HEK293T (cell line): Measurements from ENCODE around the gene EFCAB8.

Source experiments
- BHLHE40 ChIP-seq: fragments of 450-650 bp; IDR thresholded peaks from 2 replicates; pipeline ENCODE4 v1.6.1; 2016; ENCODE audit warnings: mild to moderate bottlenecking, moderate library complexity, borderline replicate concordance
- CTBP1 ChIP-seq: fragments of 450-650 bp; IDR thresholded peaks from 2 replicates; pipeline ENCODE4 v1.6.1; 2016; ENCODE audit warnings: borderline replicate concordance
- ELF4 ChIP-seq: fragments of 450-650 bp; IDR thresholded peaks from 2 replicates; pipeline ENCODE4 v1.6.1; 2017; ENCODE audit warnings: antibody characterized with exemption
- FOXM1 ChIP-seq: fragments of 450-650 bp; IDR thresholded peaks from 2 replicates; pipeline ENCODE4 v1.6.1; 2017; ENCODE audit warnings: mild to moderate bottlenecking, borderline replicate concordance
- L3MBTL2 ChIP-seq: fragments of 450-650 bp; conservative IDR thresholded peaks from 2 replicates; pipeline ENCODE4 v1.6.1; 2016; ENCODE audit warnings: mild to moderate bottlenecking
- NFRKB ChIP-seq: fragments of 450-650 bp; IDR thresholded peaks from 2 replicates; pipeline ENCODE4 v1.6.1; 2016; ENCODE audit warnings: mild to moderate bottlenecking, moderate library complexity
- SP1 ChIP-seq: fragments of 450-650 bp; IDR thresholded peaks from 2 replicates; pipeline ENCODE4 v1.6.1; 2017
- ZNF384 ChIP-seq: fragments of 450-650 bp; IDR thresholded peaks from 2 replicates; pipeline ENCODE4 v1.6.1; 2016

DNA sequence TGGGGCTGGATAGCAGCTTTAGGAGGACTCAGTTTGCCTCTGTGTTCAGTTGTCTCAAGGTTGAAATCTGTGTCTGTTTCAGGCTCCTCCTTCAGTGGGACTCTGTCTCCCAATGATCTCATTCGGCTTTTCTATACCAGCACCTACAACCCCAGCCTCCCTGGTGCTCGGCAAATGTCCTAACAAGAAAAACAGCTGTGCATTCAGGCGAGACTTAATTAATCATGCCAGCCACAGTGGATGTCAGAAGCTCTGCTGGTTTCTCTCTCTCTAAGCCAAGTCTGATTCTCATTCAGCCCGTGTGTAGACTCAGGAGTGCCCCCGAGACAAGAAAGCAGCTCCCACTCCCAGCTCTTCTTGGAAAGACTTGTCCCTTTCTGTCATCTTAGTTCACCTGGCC is 98.7 kb downstream of the EFCAB8 start:
- no peak for TF ChIP-seq L3MBTL2
- TF ChIP-seq ZNF384 = no peak
- no peak for TF ChIP-seq CTBP1
- TF ChIP-seq BHLHE40 = no peak
- no peak for TF ChIP-seq SP1
- no peak for TF ChIP-seq FOXM1
- no peak for TF ChIP-seq NFRKB
- TF ChIP-seq ELF4 = no peak
